Measurements from ENCODE around the gene FYN. TPM values are rescaled to one million over a fixed set of nuclear protein-coding genes. Genes with fewer than 3 reads are reported as not detected.

The FYN gene
- total RNA-seq, 2 experiments from 2014 or later: 521 to 547 TPM

DNA sequence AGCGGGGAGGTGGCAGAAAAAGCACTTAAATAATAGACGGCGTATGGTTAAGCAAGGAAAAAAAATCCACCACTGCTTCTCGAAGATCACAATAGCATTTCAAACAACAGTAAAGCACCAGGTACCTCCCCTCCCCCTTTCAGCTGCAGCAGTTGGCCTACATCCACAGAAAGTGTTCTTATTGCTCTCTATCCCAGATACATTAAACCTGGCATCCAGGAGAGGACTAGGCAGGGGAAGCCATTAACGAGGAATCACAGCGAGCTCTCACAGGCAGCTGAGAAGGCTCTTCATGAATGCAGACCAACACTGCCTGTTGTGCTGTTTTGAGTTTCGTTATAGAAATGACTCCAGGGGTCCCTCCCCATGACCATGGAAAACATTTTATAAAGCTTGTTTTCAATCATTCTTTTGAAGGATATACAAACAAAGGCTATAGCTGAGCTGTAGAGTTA, 11.8 kb downstream of the FYN start:
- ChIA-PET CTCF (interaction anchor here (0.8 to 1.7 kb wide), 5 partner anchors 12 to 24 kb away, joined by 3 to 8 read pairs (median 3); no protein-coding TSS in a partner anchor), POLR2A (interaction anchor here (0.8 to 1.2 kb wide), 4 partner anchors 16 to 38 kb away, joined by 3 to 5 read pairs (median 4); no protein-coding TSS in a partner anchor)

DNA sequence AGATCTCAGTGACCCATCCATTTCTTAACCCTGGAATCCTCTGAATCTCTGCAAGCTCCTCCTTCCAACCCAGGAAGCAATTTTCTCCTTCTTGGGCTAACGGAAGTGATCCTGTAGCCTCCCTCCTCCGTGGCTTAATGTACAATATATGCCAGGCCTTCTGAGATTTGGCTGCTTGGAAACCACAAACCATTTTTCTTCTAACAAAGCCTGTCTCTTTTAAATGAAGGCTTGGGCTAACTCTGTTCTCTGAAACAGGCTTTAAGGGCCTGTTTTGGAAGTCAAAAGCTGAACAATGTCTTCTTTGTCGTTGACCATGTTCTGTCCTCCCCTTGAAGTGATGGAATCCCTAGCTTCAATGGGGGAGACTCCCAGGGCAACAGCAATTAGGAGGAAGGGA, 14.9 kb downstream of the FYN start:
- ChIA-PET CTCF (interaction anchor here (0.5 to 0.7 kb wide), 2 partner anchors 9 to 1395 kb away, joined by 3 to 4 read pairs; no protein-coding TSS in a partner anchor), POLR2A (interaction anchor here (1.3 kb wide), 1 partner anchor 115 kb away, joined by 3 read pairs; no protein-coding TSS in a partner anchor)

DNA sequence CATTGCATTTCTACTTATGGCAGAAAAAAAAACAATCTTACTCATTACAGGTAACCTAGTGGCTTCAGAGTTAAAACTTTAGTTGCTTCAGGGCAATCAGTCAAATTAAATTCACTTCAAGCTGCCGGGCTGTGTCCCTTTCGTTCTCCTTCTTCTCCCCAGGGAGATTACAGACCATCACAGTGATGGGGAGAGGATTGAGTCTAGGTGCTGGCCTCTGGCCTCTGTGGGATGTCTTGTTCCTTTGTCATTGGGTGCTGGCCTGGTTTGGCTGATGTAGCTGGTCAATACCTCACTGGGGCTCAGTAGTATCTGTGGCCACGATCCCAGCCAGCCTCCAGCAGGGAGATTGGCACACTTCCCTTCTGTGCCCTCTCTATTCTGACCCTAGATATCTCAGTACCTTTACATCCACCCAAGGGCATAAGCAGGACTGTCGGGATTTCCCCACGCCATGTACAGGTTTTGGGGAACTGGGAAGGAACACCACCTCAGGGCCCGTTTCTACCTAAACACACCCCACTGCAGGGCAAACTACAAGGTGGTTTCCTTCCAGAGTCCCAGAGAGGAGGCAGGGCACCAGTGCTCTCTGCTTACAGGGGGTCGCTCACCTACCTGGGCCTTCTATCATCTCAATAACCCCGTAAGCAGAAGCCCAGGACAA, 15.4 kb downstream of the FYN start:
- ChIA-PET POLR2A (interaction anchor here (1.3 kb wide), 1 partner anchor 115 kb away, joined by 3 read pairs; no protein-coding TSS in a partner anchor), CTCF (interaction anchor here (0.5 to 0.7 kb wide), 2 partner anchors 10 to 1394 kb away, joined by 3 to 4 read pairs; no protein-coding TSS in a partner anchor)

DNA sequence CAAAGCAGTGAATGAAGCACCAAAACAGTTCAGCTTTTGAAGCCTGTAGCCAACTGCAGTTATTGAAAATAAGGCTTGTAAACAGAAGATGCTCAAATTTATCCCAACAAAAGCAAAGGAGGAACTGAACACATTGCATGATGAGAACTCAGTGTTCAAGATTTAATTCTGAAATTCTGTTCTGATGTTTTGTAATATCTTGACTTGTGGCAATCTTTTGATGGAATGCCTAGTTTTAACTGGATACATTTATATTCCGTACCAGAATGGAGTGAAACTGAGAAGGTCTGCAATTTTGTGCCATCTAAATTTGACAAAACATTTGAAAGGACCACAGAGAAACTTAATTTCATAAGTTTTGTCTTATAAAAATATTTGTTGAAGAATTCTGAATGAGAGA, 17.5 kb downstream of the FYN start:
- ChIA-PET CTCF (no interaction called here), POLR2A (no interaction called here)

DNA sequence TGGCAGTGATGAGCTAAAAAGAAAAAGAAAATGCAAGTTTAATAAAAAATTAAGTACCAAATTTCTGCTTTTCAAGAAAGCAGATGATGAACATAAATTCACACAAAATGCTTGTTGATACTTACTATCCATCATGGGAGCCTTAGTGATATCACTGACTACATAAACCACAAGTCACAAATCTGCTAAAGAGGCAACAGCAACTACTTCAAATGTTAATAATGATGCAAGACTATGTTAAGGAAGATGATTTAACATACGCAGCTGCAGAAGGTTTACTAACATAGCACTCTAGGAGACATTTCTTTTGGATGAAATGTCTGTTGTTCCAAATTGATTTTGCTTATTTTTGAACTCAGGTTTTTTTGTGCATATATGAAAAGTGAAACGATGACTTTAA, 18.6 kb downstream of the FYN start:
- ChIA-PET POLR2A (no interaction called here), CTCF (interaction anchor here (0.8 to 1.8 kb wide), 4 partner anchors 9 to 12 kb away, joined by 3 to 4 read pairs (median 4); no protein-coding TSS in a partner anchor)

DNA sequence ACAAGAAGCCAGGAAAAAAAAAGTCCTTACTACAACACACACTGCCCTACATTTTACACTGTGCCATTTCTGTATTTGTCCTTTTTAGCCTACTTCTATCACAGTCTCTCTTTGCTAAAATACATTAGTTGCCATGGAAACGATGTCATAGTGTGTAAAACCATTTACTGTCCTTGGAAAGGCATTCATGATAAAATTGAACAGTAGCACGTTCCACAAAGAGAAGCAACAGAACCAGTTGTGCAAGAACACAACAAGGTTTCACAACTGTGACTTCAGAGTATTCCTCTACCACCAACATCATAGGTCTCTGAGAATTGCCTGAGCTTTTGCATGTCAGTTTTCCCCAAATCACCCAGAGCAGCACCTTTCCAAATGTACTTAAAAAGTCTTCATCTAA, 20.5 kb downstream of the FYN start:
- CTCF ChIA-PET: interaction anchor here (1.4 to 1.8 kb wide), 2 partner anchors 8 to 190 kb away, joined by 3 to 4 read pairs; no protein-coding TSS in a partner anchor
- POLR2A ChIA-PET: no interaction called here

DNA sequence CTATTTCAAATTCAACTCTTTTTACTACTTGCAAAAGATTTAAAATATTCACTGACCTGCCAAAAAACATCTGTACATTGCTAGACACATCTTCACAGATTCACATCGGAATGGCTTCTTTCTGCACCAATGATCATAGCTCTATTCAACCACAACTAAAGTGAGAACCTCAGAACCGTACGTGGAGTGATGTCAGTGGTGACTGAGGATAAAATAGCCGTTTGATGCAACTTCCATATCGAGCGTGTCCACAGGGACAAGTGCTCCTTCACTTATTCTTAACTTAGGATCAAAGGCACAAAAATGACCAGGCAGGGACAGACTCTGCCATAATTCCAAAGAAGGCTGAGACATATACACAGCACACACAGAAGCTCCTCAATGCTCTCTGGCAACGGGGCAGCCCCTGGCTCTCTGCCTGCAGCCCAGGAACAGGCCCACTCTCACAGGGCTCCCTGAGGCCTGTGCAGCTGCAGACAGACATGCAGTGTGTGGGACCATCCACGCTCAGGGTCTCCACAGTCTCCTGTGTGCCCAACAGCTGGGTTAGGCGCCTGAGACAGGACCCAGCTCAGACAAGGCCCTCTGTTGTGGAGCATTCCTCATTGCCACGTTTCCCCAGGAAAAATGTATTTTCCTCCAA, 22.8 kb downstream of the FYN start:
- ChIA-PET CTCF (interaction anchor here (0.6 to 2.5 kb wide), 3 partner anchors 11 to 356 kb away, joined by 3 to 8 read pairs (median 4); no protein-coding TSS in a partner anchor), POLR2A (interaction anchor here (0.8 to 1.0 kb wide), 2 partner anchors 13 to 23 kb away, joined by 3 read pairs; partner anchors contain the start of gene FYN)

DNA sequence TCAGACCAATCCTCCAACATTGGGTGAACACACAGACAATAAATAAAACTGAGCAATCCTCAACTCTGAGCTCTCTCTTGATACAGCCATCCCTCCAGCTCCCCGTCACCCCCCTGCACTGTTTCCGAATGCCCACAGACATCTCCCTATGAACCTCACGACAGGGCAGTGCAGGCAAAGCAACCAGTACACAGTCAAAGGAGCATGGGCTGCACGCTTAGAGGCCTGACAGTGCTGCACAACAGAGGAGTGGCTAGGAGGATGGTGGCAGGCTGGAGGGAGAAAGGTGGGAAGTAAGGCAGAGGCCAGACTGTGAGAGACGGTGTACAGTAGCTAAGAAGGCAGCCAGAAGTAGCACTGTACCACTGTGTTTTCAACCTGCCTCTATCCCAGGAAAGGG, 24.0 kb downstream of the FYN start:
- ChIA-PET CTCF (interaction anchor here (1.2 to 2.5 kb wide), 2 partner anchors 12 to 20 kb away, joined by 3 to 8 read pairs; no protein-coding TSS in a partner anchor), POLR2A (no interaction called here)

DNA sequence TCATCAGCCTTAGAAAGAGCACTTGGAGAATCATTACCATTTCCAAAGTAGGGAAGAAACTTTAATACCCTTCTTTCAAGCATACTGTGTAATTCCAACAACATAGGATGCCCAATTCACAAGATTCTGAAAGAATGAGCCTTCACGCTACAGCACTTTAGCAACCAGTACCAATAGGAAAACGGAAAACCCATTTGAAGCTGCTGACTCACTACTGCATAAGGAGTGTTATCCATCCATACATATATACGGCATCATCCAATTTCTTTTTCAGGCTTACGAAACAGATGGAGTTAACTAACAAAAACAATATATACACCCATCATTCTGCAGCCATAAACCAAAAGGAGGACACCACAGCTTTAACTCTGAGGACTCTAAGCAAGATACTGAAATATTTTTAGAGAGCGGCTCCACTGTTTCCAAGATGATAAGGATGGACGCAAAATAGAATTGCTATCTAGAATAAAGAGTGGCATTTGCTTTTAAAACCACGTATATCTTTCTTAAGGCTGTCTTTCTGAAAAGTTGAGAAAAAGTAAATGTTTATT, 24.9 kb downstream of the FYN start:
- POLR2A ChIA-PET: no interaction called here
- CTCF ChIA-PET: interaction anchor here (1.1 kb wide), 1 partner anchor 35 kb away, joined by 3 read pairs; no protein-coding TSS in a partner anchor

DNA sequence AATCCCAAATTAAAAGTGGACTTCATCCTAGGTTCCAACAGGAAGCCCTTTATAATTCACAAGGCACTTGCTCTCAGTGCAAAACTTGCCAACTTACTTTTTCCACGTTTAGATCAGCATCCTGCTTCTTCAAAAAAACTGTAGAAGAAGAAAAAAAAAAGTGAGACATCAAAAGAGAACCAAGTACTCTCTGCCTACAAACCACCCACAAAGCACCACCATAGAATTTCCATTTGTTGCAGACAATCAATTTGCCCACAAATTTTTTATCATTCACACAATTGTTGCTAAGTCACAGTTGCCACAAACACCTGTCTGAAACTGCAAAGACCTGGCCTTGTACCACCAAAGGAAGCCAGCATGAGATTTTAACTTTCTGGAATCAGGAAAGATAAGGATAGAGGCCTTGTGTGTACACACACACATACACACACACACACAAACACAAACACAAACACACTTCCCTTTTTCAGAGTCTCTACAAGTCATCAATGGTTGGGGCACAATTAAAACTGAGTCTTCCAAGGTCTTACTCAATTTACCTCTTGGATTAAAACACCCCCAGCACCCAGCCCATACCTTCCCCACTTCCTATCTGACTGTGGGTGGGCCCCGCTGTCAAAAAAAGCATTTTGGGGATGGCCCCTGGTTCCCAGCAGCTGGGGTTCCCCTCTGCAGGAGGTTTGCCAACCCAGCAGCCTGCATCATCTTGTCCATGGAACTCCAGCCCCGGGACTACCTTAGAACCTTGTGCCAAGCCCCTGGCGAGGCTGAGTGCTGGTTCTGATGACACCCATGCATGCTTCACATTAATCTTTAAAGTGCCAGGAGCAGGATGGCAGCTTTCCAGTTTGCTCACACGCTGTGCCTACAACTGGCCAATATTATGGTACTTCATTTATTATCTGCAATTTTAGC, 26.5 kb downstream of the FYN start:
- ChIA-PET CTCF (interaction anchor here (0.9 to 1.3 kb wide), 3 partner anchors 33 to 172 kb away, joined by 3 to 4 read pairs (median 3); no protein-coding TSS in a partner anchor), POLR2A (no interaction called here)

DNA sequence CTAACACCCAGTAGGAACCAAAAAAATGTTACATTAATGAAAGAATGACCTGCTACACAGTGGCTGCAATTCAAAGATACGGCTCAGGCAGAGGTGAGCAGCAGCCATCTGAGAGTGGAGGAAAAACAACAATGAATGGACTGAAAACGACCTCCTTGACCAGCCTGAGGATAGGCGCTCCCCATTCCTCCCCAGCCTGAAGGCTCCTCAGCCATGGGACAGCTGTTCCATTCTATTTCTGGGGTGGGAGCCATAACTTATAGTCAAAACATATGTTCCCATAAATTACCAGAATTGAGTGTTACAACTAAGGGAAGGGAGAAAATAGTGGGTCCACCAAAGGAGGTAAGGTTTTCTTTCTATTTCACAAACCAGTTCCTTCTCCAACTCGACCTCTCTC, 27.2 kb downstream of the FYN start:
- ChIA-PET POLR2A (interaction anchor here (0.9 to 1.1 kb wide), 3 partner anchors 16 to 22 kb away, joined by 3 read pairs; no protein-coding TSS in a partner anchor), CTCF (interaction anchor here (0.7 to 1.3 kb wide), 4 partner anchors 15 to 172 kb away, joined by 3 to 4 read pairs (median 3); no protein-coding TSS in a partner anchor)

DNA sequence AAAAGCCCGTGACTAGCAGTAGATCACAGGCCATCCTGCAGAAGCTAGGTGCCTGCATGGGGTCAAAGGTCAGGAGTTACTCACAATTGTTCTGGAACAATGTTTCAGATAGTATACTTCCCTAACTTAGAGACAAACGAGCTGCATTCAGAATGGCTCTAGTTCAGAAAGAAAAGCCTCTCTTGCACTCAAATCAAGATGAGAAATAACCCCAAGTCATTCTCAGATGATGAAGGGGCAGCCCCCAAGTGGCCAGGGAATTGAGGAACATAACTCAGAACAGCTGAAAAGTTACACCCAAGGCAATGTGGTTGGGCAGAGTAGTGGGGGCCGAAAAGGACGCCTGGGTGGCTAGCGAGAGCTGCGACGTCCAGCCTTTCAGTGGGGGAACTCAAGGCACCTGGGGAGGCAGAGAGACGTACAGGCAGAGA, 27.8 kb downstream of the FYN start:
- ChIA-PET POLR2A (interaction anchor here (0.9 to 2.6 kb wide), 4 partner anchors 16 to 39 kb away, joined by 3 to 7 read pairs (median 3); no protein-coding TSS in a partner anchor), CTCF (interaction anchor here (0.7 to 1.5 kb wide), 6 partner anchors 16 to 173 kb away, joined by 3 to 5 read pairs (median 4); no protein-coding TSS in a partner anchor)

DNA sequence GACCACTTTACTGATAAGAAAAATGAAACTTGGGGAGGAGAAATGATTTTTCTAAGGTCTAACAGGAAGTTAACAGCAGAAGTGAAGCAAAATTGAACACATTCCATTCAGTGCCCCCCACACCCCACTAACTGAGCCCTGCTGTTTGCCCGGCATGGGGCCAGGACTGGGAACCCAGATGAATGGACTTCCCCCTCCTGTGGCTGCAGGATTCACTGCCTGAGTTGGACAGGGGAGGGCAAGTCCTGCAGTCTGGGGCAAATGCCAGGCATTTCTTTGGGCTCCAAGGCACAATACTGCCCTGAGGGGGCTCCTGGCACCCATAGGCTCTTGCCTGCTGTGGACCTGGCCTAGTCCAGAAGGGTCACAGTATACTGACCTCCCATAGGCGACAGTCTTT, 28.3 kb downstream of the FYN start:
- ChIA-PET POLR2A (interaction anchor here (0.9 to 2.6 kb wide), 5 partner anchors 17 to 39 kb away, joined by 3 to 9 read pairs (median 3); no protein-coding TSS in a partner anchor), CTCF (interaction anchor here (0.8 to 1.5 kb wide), 5 partner anchors 9 to 86 kb away, joined by 3 to 5 read pairs (median 4); no protein-coding TSS in a partner anchor)

DNA sequence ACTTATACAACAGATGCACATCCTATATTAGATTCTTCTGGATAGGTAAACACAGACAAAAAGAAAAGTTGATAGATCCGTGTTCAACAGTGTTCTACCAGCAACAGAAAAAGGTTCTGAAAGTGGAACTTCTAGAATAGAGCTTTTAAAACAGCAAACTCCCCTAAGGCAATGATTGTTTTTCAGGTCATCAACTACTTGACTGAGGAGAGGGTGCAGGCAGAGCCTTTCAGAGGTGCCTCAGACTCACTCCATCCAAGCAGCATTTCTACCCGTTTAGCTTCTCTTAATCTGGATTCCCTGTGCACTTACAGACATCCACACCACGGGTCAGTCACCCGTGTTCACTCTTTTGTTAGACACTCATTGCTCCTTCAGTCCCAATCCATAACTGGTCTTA, 28.9 kb downstream of the FYN start:
- POLR2A ChIA-PET: interaction anchor here (0.9 to 2.6 kb wide), 6 partner anchors 17 to 67 kb away, joined by 3 to 9 read pairs (median 5); partner anchors contain the start of gene FYN
- CTCF ChIA-PET: interaction anchor here (0.8 to 2.0 kb wide), 8 partner anchors 9 to 145 kb away, joined by 3 to 5 read pairs (median 4); no protein-coding TSS in a partner anchor

DNA sequence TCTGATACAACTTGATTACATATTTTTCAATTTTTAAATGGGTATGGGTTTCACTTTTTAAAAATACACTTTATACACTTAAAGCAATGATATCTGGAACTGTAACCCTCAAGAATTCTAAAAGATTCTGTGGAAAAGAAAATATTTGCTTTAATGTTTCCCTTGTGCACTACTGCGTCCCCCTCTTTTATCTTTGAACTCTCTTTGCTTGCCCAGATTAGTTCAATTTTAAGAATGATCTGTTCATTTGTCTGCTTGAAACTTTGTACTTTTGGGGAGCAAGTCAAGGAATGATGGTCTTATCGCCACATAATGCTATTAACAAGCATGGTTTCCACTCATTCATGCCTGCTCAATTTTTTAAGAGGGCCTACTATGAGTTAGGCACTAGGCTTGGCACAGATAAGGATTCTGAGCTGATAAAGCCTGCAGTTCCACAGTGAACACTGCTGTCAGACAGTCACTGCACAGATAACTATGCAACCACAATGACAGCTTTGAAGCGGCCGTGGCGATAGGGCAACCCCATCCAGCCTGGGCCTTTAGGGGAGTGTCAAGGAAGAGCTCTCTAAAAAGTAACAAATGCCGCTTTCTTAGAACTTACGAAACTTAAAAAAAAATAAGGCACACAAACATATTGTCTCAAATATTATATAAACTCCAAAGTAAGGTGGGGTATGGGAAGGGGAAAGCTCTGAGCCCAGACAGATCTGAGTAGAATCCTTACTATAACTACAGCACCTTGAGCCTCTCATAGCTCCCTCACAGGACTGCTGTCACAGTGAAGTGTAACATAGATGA, 29.7 kb downstream of the FYN start:
- POLR2A ChIA-PET: interaction anchor here (0.6 to 2.6 kb wide), 8 partner anchors 16 to 67 kb away, joined by 3 to 9 read pairs (median 4); partner anchors contain the start of gene FYN
- CTCF ChIA-PET: interaction anchor here (0.8 to 2.0 kb wide), 8 partner anchors 10 to 146 kb away, joined by 3 to 5 read pairs (median 3); no protein-coding TSS in a partner anchor

DNA sequence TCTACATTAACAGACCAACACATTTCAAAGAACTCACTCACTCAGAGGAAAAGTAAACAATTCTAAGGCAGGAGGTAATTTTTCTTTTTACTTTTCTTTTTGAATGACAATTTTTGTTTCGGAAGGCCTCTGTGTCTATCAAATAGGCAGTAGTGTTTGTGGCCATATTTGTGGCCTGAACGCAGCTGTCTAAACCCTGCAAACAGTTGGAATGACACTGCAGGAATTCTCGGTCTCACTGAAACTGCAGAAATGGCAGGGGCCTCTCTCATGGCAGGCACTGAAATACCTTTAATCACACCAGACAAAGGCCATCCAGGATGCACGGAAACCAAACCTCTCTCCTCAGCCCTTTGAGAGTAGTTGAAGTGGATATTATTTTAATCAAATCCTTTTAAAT, 30.4 kb downstream of the FYN start:
- ChIA-PET CTCF (interaction anchor here (1.2 to 2.0 kb wide), 3 partner anchors 18 to 118 kb away, joined by 3 to 5 read pairs (median 3); no protein-coding TSS in a partner anchor), POLR2A (interaction anchor here (1.3 to 1.8 kb wide), 3 partner anchors 15 to 33 kb away, joined by 3 to 9 read pairs (median 5); no protein-coding TSS in a partner anchor)
